CD4-positive, alpha-beta T cell treated with Interleukin-17A for 4 hours (primary cell): ENCODE measurements around the gene IRX4.

Experiments used
- DNase-seq: peaks from one replicate; pipeline ENCODE4 v3.0.0-alpha.2; 2020; ENCODE audit warnings: mixed read lengths

The IRX4 gene

GRCh38 chr5:1882337-1883119 is at the start of gene IRX4:
Gene IRX4, minus strand, starts transcription at chr5:1882925. Its CDS starts 278 bp downstream, at chr5:1882647.
- no peak for DNase-seq

- no peak for DNase-seq
These were observed 49.0 kb upstream of the IRX4 start for GRCh38 chr5:1931604-1932231.

DNA sequence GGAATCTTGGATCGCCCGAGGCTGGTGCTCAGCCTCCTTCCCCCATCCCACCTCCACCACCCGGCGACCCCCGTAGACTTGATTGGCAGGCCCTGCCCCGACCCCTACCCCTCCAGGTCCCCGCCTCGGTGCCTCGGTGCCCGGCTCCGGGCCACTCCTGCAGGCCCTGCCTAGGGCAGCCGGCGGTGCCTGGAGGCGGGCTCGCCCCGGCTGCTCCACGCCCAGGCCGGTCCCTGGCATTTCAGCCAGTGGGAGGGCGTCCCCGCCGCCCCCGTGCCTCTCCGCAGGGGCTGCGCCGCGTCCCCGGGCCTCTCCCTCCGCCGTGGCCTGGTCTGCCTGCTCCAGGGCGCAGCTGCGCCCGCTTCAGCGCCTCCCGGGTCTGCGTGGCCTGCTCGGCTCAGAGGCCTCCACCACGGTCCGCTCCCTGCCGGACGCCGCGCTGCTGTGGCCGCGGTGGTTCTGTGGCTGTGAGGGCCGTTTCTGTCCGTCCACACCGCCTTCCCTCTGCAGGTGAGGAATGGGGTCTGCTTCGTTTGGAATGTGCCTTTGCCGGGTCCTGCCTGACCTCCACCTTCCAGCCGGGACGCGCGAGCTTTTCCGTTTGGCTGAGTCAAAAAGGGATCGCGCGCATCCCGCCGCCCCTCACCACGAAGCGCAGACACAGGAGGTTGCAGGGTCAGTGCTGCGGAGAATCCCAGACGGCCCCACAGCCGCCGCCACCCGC is 48.3 kb upstream of the IRX4 start:
- DNase-seq = no peak

DNA sequence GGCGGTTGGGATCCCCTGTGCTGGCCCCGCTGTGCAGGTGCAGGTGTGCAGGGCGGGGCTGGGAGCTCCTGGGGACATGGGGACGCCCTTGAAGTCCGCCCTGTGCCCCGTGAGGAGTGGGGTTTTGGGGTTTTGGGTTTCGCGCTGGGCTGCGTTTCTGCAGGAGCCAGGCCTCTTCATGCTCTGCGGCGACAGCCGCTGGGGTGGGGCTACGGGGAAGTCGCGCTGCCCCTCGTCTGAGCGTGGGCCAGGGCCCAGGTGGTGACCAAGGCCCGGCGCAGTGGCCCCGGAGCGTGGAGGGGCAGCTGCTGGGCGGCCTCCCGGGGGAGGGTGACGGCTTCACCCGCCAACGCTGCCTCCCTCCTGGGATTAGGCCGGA is 47.8 kb upstream of the IRX4 start:
- no peak for DNase-seq

DNA sequence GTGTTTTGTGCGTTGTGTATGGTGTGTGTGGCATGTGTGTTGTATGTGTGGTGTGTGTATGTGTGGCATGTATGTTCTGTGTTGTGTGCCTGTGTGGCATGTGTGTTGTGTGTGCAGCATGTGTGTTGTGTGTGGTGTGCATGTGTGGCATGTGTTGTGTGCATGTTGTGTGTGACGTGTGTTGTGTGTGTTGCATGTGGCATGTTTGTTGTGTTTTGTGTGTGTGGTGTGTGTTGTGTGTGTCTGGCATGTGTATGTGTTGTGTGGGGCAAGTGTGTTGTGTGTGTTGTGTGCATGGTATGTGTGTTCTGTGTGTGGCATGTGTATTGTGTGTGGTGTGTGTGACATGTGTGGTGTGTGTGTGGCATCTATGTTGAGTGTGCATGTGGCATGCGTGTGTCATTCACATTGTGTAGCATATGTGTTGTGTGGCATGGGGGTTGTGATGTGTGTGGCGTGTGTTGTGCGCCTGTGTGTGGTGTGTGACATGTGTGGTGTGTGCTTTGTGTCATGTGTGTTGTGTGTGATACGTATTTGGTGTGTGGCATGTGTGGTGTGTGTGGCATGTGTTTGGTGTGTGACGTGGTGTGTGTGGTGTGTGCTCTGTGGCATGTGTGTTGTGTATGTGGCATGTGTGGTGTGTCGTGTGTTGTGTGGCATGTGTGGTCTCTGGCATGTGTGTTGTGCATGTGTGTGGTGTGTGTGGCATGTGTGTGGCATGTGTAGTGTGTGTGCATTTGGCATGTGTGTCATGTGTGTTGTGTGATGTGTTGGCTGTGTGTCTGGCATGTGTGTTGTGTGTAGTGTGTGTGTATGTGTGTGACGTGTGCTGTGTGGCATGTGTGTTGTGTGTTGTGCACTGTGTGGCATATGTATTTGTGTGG is 46.6 kb upstream of the IRX4 start:
- DNase-seq = no peak

DNA sequence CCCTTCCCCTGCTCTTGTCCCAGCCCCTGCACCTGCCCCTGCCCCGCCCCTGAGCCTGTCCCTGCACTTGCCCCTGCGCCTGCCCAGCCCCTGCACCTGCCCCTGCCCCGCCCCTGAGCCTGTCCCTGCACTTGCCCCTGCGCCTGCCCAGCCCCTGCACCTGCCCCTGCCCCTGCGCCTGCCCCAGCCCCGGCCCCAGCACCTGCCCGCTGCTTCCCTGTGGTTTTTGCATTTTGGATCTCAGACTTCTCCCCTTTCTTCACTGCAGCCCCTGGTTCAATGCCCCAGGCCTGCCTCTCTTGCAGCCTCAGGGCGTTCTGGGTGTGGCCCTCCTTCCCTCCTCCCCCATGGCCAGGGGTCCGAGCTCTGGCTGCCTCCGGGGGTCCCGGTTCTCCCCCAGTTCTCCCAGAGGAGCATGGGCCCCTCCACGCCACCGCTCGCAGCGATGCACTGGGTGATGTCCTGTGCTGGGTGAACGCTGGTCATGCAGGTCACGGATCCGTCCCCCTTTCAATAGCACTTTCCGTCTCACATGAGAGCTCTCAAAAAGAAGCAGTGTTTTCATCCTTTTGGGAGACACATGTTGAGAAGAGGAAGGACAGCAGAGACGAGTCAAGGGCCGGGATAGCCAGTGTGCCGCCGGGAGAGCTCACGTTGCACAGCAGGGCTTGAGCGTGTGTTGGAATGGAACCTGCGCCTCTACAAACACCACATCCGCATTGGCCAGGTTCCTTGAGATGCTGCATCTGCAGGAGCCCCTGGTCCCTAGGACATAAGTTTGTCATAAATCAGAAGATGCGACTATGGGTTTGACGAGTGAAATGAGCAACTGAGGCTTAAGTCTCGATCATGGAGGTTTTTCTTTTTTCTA is 44.0 kb upstream of the IRX4 start:
- DNase-seq = no peak

- no peak for DNase-seq
These were observed 43.3 kb upstream of the IRX4 start for GRCh38 chr5:1926071-1926440.

DNA sequence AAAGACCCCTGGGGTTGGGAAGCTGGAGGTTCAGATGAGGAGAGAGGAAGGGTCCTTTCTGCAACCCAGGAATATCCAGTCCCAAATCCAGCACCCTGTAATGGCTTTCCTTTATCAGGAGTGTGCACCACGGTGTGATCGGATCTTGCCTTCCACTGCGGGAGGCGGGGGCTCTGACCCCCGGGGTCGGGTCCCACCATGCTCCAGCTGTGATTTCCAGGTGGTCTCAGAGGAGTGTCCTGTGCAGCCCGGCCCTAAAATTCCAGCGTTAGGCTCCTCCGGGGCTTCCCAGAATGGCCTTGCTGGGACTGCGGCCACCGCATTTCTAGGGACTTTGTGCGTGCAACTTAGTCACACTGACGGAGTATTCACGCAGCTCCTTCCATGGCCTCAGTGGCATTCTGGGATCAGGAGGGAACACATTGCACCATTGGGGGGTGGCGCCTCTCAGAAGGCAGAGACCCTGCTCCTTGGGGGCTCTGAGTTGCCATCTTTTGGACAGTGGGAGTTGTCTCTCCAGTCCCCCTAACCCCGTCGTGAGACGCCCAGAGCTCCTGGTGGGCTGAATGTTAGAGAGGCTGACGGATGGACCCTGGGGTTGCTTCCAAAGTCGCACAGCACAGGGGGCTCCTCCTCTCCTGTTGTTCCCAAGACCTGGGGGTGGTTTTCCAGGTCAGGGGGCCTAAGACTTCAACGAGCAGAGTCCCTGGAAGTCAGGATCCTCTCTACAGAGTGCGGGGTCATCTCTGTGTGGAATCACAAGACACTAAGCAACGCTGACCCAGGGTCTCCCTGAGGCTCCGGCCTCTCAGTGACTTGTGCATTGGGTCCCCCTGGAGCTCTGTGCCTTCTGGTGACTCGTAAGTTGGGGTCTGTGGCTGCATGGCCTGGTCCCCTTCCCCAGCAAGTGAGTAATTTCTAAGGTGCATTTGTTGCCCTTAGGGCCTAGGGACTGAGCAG is 42.7 kb upstream of the IRX4 start:
- DNase-seq = no peak

GRCh38 chr5:1923766-1924165 is 41.0 kb upstream of the IRX4 start:
- no peak for DNase-seq

DNA sequence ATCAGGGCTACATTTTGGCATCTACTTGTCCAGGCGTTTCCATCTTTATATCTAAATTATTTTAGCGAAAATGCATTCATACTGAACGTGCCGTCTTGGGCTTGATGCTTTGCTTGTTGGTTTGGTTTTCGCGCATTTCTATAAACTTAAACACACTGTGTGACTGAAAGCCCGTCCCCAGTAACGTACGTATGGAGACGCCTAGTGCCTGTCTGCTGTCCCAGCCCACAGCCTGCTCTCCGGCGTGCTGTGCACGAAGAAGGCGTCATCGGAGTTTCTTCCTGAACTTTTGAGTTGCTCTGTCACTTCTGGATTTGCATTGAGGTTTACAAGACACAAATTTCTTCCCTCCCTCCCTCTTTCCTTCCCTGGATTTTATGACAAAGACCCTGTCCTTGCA is 40.6 kb upstream of the IRX4 start:
- DNase-seq = no peak

GRCh38 chr5:1921711-1922110 is 39.0 kb upstream of the IRX4 start:
- DNase-seq = no peak

- DNase-seq = no peak
These were observed 37.0 kb upstream of the IRX4 start for GRCh38 chr5:1919750-1920149.

- DNase-seq = no peak
These were observed 36.5 kb upstream of the IRX4 start for GRCh38 chr5:1919209-1919566.

DNA sequence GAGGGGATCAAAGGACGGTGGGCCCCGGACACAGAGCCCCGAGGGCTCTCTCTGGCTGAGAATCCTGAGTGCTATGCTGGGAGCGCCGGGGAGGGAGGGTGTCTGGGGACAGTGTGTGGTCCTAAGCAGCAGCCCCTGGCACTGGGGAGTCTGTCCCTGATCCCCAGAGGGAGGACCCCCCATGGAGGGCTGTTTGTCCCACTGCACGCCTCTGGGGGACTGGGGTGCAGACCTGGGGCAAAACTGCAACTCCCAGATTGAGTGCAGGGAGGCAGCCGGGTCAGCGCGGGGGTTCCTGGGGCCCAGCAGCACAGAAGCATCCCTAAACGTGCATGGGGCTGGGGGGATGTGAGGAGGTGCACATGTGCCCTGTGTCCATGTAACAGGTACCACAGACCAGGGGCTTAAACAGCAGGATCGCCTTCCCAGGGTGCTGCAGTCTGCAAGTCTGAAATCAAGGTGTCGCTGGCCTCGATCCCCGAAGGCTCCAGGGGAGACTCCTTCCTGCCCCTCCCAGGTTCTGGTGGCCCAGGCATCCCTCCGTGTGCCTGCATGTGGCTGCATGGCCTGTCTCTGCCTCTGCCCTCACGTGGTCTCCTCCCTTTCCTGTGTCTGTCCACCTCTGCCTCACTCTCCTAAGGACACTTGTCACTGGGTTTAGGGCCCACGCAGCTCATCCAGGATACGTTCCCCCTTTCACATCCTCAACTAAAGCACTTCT is 35.9 kb upstream of the IRX4 start:
- no peak for DNase-seq

- DNase-seq = no peak
These were observed 35.2 kb upstream of the IRX4 start for GRCh38 chr5:1917830-1918487.

GRCh38 chr5:1916041-1917001 is 33.6 kb upstream of the IRX4 start:
- no peak for DNase-seq

GRCh38 chr5:1915316-1915715 is 32.6 kb upstream of the IRX4 start:
- no peak for DNase-seq

DNA sequence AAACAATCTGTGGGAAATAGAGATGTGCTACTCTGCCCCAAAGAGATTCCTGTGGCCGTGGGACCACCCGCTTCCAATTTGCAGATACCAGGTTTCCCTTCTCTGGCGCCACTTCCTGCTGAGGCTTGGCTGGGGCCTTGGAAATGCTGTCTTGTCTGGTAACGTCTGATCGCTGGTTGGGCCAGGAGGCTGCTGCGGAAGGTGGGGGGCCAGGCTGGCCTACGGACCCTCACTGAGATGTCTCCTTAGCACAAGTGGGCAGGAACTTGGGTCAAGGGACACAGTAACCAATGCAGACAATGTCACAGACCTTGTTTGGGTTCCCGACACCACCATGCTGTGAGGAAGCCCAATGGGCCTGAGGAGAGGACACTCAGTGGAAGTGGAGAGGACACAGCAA is 31.7 kb upstream of the IRX4 start:
- no peak for DNase-seq
